Measurements from ENCODE around the gene BBC3. TPM values are rescaled to one million over a fixed set of nuclear protein-coding genes. Genes with fewer than 3 reads are reported as not detected.

BBC3 gene
- total and polyA plus RNA-seq, 9 donors = 0.23 to 13.2 (median 6.3) TPM

- Histone ChIP-seq H3K27me3 (no peaks in the 10 kb centered on the region), H3K9me3 (no peaks in the 10 kb centered on the region), H3K27ac (peak overlapping the region; percentile 80 to 95), H3K36me3 (no peaks in the 10 kb centered on the region), H3K4me3 (peak overlapping the region; percentile 65), H3K4me1 (ENCODE audit: insufficient read depth) (peaks cover 7% of the 10 kb centered on the region)
- intact Hi-C loops (cut with DNase I) = no loop called here
- TF ChIP-seq POLR2A (IDR thresholded peaks at IDR 0.05) = no peak
- TF ChIP-seq EP300 (IDR thresholded peaks at IDR 0.05) = peak; percentile 56
- no peak for TF ChIP-seq CTCF (IDR thresholded peaks at IDR 0.05)
- 1 to 2% (median 1%) methylated on average over 34 to 52 of the region's 52 CpGs for WGBS, 3 donors
- DNase-seq = peak; percentile 100
These were observed 25.9 kb upstream of the BBC3 start for GRCh38 chr19:47256693-47257410.

GRCh38 chr19:47255879-47256692 is 25.1 kb upstream of the BBC3 start, which contains the start of gene CCDC9:
Gene CCDC9, plus strand, starts transcription at chr19:47256525. Its CDS starts 1,876 bp downstream, at chr19:47258401.
- H3K27me3 ChIP-seq = no peaks in the 10 kb centered on the region
- DNase-seq = peak; percentile 96 to 98 (median 97)
- TF ChIP-seq POLR2A (IDR thresholded peaks at IDR 0.05) (peak; percentile 98), EP300 (IDR thresholded peaks at IDR 0.05) (peak; percentile 87), CTCF (IDR thresholded peaks at IDR 0.05) (no peak)
- intact Hi-C loops (cut with DNase I) = no loop called here
- peak within 1 kb of the TSS; percentile 80 to 95 for H3K27ac ChIP-seq
- WGBS, 3 donors = 10 to 19% (median 16%) methylated on average over 48 to 60 of the region's 60 CpGs
- H3K9me3 ChIP-seq = no peaks in the 10 kb centered on the region
- H3K4me3 ChIP-seq = peak within 1 kb of the TSS; percentile 65
- H3K36me3 ChIP-seq = no peaks in the 10 kb centered on the region
- peaks cover 7% of the 10 kb centered on the region for H3K4me1 ChIP-seq (ENCODE audit: insufficient read depth)

GRCh38 chr19:47253970-47254369 is 23.0 kb upstream of the BBC3 start:
- H3K27ac ChIP-seq = no peak overlapping the region

More at GRCh38 chr19:47253970-47254369, 23.0 kb upstream of the BBC3 start:
- WGBS, 3 donors = 82 to 96% (median 83%) methylated on average over 5 of the region's 5 CpGs
- Histone ChIP-seq H3K36me3 (no peaks in the 10 kb centered on the region), H3K9me3 (no peaks in the 10 kb centered on the region), H3K27me3 (no peaks in the 10 kb centered on the region), H3K4me1 (ENCODE audit: insufficient read depth) (peaks cover 7% of the 10 kb centered on the region), H3K4me3 (no peak overlapping the region)
- intact Hi-C loops (cut with DNase I) = no loop called here
- TF ChIP-seq POLR2A (IDR thresholded peaks at IDR 0.05) (no peak), EP300 (IDR thresholded peaks at IDR 0.05) (no peak), CTCF (IDR thresholded peaks at IDR 0.05) (no peak)
- no peak for DNase-seq

All from ovary (tissue), 9 donors.